ENCODE measurements around the gene ZNF778. TPM values are rescaled to one million over a fixed set of nuclear protein-coding genes. Genes with fewer than 3 reads are reported as not detected.
"Not testable (repeated sequence)": the region's sequence is repeated elsewhere in the genome, so short reads cannot be mapped to it uniquely, and the experiment has no call there.

The ZNF778 gene
- total RNA-seq, 1 donor from 2014 or later: 35.5 TPM

DNA sequence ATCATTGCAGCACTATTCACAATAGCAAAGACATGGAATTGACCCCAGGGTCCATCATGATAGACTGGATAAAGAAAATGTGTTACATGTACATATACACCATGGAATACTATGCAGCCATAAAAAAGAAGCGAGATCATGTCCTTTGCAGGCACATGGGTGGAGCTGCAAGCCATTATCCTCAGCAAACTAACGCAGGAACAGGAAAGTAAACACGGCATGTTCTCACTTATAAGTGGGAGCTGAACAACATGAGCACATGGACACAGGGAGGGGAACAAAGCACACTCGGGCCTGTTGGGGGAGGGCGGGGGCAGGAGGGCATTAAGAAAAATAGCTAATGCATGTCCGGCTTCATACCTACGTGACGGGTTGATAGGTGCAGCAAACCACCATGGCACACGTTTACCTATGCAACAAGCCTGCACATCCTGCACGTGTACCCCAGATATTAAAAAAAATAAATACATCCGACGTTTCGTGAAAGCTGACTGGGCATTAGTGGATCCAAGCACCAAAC is 28.9 kb downstream of the ZNF778 start:
- Mint-ChIP-seq H3K36me3 (ENCODE audit: low read depth, unreplicated experiment) (peaks cover 16% of the 10 kb centered on the region), H3K27ac (ENCODE audit: unreplicated experiment) (peak overlapping the region; percentile 11), H3K9me3 (ENCODE audit: unreplicated experiment) (peaks cover 8% of the 10 kb centered on the region), H3K27me3 (ENCODE audit: unreplicated experiment) (peaks cover 21% of the 10 kb centered on the region), H3K4me1 (ENCODE audit: unreplicated experiment) (peaks cover under 1% of the 10 kb centered on the region), H3K4me3 (ENCODE audit: unreplicated experiment) (peak overlapping the region; percentile 75)
- DNase-seq (ENCODE audit: low spot score): no peak
- TF ChIP-seq, protein P1, sequence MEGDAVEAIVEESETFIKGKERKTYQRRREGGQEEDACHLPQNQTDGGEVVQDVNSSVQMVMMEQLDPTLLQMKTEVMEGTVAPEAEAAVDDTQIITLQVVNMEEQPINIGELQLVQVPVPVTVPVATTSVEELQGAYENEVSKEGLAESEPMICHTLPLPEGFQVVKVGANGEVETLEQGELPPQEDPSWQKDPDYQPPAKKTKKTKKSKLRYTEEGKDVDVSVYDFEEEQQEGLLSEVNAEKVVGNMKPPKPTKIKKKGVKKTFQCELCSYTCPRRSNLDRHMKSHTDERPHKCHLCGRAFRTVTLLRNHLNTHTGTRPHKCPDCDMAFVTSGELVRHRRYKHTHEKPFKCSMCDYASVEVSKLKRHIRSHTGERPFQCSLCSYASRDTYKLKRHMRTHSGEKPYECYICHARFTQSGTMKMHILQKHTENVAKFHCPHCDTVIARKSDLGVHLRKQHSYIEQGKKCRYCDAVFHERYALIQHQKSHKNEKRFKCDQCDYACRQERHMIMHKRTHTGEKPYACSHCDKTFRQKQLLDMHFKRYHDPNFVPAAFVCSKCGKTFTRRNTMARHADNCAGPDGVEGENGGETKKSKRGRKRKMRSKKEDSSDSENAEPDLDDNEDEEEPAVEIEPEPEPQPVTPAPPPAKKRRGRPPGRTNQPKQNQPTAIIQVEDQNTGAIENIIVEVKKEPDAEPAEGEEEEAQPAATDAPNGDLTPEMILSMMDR (IDR thresholded peaks at IDR 0.05; ENCODE audit: unreplicated experiment): no peak

DNA sequence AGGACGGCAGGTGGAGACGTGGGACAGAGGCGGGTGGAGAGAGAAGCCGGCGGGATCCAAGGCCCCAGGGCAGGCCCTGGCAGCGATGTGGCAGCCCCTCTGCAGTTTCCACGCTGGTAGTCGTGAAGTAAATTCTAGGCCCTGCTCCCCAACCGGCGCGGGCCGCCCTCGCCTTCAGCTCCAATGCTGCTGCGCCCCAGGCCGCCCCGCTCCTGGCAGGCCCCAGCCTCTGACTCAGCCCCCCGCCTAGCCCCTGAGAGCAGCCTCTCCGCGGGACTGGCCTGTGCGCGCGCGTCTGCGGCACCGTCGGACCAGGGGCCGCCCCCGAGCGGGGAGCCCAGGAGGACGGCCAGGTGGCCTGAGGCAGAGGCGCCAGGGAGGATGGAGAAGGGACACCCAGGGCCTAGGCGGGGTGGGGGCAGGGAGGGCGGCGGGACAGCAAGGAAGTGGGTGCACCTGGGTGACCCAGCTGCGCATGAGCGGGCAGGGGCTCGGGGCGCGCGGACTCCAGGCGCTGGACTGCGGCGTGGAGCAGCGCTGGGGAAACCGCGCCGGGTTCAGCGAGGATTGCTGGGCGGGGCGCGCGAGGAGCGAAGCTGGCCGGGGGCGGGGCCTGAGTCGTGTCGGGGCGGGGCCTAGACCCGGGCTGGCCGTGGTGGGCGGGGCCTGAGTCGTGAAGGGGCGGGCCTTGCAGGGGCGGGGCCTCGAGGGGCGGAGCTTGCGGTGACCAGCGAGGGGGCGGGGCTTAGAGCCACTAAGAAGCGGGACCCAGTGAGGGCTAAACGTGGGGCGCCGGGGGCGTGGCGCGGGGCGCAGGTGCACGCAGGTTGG is 29.6 kb downstream of the ZNF778 start:
- H3K27me3 Mint-ChIP-seq (ENCODE audit: unreplicated experiment): peaks cover 21% of the 10 kb centered on the region
- peak overlapping the region; percentile 59 for H3K4me3 Mint-ChIP-seq (ENCODE audit: unreplicated experiment)

DNA sequence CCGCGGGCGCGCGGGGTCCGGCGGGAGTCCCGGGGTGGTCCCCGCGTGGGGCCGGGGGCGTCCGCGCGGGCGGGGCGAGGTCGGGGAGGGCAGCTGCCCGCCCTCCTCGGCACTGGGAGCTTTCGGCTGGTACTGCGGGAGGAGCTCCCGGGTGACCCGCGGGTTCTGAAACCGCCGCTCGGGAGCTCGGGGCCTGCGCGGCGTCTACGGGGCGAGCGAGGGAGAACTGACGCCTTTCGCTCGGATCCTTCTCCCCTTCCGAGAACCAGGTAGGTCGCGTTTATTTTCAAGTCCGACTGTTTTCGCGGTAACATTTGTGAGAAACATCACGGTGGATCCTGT is 30.2 kb downstream of the ZNF778 start:
- H3K4me3 Mint-ChIP-seq (ENCODE audit: unreplicated experiment); H3K4me1 Mint-ChIP-seq (ENCODE audit: unreplicated experiment); H3K9me3 Mint-ChIP-seq (ENCODE audit: unreplicated experiment); DNase-seq (ENCODE audit: low spot score); H3K27ac Mint-ChIP-seq (ENCODE audit: unreplicated experiment): not testable (repeated sequence)
- Mint-ChIP-seq H3K36me3 (ENCODE audit: low read depth, unreplicated experiment) (peaks cover 16% of the 10 kb centered on the region), H3K27me3 (ENCODE audit: unreplicated experiment) (peaks cover 21% of the 10 kb centered on the region)

More for the DNA sequence above, 29.6 kb downstream of the ZNF778 start:
- Mint-ChIP-seq H3K36me3 (ENCODE audit: low read depth, unreplicated experiment) (peaks cover 16% of the 10 kb centered on the region), H3K27ac (ENCODE audit: unreplicated experiment) (peak overlapping the region; percentile 11), H3K4me1 (ENCODE audit: unreplicated experiment) (no peaks in the 10 kb centered on the region), H3K9me3 (ENCODE audit: unreplicated experiment) (peaks cover 8% of the 10 kb centered on the region)
- peak; percentile 96 for DNase-seq (ENCODE audit: low spot score)
- TF ChIP-seq, protein P1 (IDR thresholded peaks at IDR 0.05; ENCODE audit: unreplicated experiment): no peak

DNA sequence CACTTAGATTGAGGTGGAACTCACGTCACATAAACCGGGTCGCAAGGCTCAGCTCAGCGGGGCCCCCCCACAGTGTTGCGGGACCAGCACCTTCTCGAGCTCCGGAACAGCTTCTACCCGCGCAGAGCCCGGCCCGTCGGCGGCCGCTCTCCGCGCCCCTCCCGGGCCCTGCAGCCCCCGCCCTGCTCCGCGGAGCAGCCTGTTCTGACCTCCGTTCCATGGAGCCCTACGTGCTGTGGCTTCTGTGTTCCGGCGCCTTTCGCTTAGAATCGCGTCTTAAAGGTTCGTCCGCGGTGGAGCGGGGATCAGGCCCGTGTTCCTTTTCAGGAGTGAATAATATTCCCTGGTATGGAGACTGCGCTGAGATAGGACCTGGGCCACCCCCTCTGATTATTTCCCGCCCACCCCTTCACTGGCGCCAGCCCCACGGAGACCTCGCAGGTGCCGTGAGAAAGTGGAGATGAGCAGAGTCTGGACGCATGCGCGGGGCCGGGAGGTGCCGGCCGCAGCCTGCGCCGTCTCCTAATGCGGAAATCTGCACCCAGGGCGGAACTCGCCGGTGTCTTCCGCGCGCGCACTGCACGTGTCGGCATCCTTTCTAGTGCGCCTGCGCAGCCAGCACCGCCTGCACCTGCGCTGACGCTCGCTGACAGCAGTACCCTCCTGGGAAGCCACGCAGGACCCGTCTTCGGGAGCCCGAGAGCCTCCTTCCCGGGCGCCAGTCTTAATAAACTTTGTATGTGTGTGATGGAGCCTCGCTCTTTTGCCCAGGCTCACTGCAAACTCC is 30.9 kb downstream of the ZNF778 start:
- H3K4me1 Mint-ChIP-seq (ENCODE audit: unreplicated experiment): no peaks in the 10 kb centered on the region
- H3K4me3 Mint-ChIP-seq (ENCODE audit: unreplicated experiment): no peak overlapping the region
- TF ChIP-seq, protein P1 (IDR thresholded peaks at IDR 0.05; ENCODE audit: unreplicated experiment): no peak
- peaks cover 8% of the 10 kb centered on the region for H3K9me3 Mint-ChIP-seq (ENCODE audit: unreplicated experiment)
- H3K36me3 Mint-ChIP-seq (ENCODE audit: low read depth, unreplicated experiment): peaks cover 16% of the 10 kb centered on the region
- no peak for DNase-seq (ENCODE audit: low spot score)
- peaks cover 17% of the 10 kb centered on the region for H3K27me3 Mint-ChIP-seq (ENCODE audit: unreplicated experiment)
- no peak overlapping the region for H3K27ac Mint-ChIP-seq (ENCODE audit: unreplicated experiment)

DNA sequence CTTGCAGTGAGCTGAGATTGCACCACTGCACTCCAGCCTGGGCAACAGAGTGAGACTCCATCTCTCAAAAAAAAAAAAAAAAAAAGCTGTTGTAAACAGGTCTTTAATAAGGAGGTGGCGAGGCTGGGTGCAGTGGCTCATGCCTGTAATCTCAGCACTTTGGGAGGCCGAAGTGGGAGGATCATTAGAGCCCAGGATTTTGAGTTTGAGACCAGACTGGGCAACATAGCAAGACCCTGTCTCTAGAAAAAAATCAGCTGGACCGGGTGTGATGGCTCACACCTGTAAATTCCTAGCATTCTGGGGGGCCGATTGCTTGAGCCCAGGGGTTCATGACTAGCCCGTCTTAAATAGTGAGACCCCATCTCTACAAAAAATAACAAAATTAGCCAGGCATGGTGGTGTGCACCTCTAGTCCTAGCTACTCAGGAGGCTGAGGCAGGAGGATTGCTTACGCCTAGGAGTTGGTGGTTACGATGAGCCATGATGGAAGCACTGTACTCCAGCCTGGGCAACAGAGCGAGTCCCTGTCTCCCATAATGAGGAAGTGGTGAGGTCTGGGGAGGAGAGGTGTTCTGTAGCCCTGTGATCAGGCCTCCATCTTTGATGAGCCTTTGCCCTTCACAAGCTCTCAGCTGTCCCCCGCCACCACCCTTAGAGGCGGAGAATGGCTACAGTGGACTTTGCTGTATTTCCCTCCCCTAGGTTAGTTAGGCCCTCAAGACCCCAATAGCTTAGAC is 36.2 kb downstream of the ZNF778 start:
- Mint-ChIP-seq H3K27ac (ENCODE audit: unreplicated experiment) (no peak overlapping the region), H3K4me3 (ENCODE audit: unreplicated experiment) (no peak overlapping the region), H3K9me3 (ENCODE audit: unreplicated experiment) (peaks cover 8% of the 10 kb centered on the region), H3K36me3 (ENCODE audit: low read depth, unreplicated experiment) (peaks cover 15% of the 10 kb centered on the region), H3K4me1 (ENCODE audit: unreplicated experiment) (peaks cover 21% of the 10 kb centered on the region), H3K27me3 (ENCODE audit: unreplicated experiment) (peaks cover 12% of the 10 kb centered on the region)
- TF ChIP-seq, protein P1 (IDR thresholded peaks at IDR 0.05; ENCODE audit: unreplicated experiment): no peak
- DNase-seq (ENCODE audit: low spot score): no peak
